Upper lobe of left lung (tissue), 4 donors: ENCODE results near the gene TMEM258.

Experiments
- CTCF ChIP-seq, 6 experiments: fragments of 450-650 bp in 4 of 6; fragments of 200-600 bp in 2 of 6; sonication (generic) in 2 of 6; IDR thresholded peaks; one replicate each; pipeline ENCODE4 v1.5.1; 2016 to 2019; ENCODE audit warnings: antibody characterized with exemption in 6 of 6
- POLR2A ChIP-seq, 4 donors: fragments of 450-650 bp; IDR thresholded peaks; one replicate each; pipeline ENCODE4 v1.5.1; 2016 to 2017; ENCODE audit warnings: antibody characterized with exemption in 4 of 4, mild to moderate bottlenecking in 2 of 4

GRCh38 chr11:61777234-61778090 lies 14.9 kb downstream of the TMEM258 start:
- no peak for TF ChIP-seq CTCF (IDR thresholded peaks at IDR 0.05)
- TF ChIP-seq POLR2A (IDR thresholded peaks at IDR 0.05), result no peak
